GM23338 (cell line): ENCODE measurements around the gene ZBTB3. TPM values are rescaled to one million over a fixed set of nuclear protein-coding genes. Genes with fewer than 3 reads are reported as not detected.

Source experiments
- ATAC-seq: fragments of 200-7000 bp; cut with Tn5 transposase; 3 replicates; pipeline ENCODE4 v1.9.1; 2020
- DNase-seq: peaks from one replicate; pipeline ENCODE4 v3.0.0-alpha.2; 2015; ENCODE audit warnings: low spot score
- H2AFZ ChIP-seq: fragments of 200-600 bp; sonication (generic); 2 replicates; pipeline ENCODE4 v1.8.0; 2016; ENCODE audit warnings: antibody characterized with exemption, mild to moderate bottlenecking, moderate library complexity
- H3F3A ChIP-seq: fragments of 200-600 bp; sonication (generic); replicated peaks from 2 replicates; pipeline ENCODE4 v1.8.0; 2017; ENCODE audit warnings: antibody characterized with exemption, mixed run types, low read depth
- H3K27ac ChIP-seq: fragments of 200-600 bp; sonication (generic); 2 replicates; pipeline ENCODE4 v1.6.1; 2016; ENCODE audit warnings: low read depth
- H3K27me3 ChIP-seq: fragments of 200-600 bp; sonication (generic); 2 replicates; pipeline ENCODE4 v1.8.0; 2016; ENCODE audit warnings: mild to moderate bottlenecking, mixed run types, moderate library complexity; ENCODE audit not compliant: insufficient read depth
- H3K36me3 ChIP-seq: fragments of 200-600 bp; sonication (generic); 2 replicates; pipeline ENCODE4 v1.8.0; 2016; ENCODE audit warnings: mild to moderate bottlenecking; ENCODE audit not compliant: insufficient read depth
- H3K4me1 ChIP-seq: fragments of 200-600 bp; sonication (generic); 2 replicates; pipeline ENCODE4 v1.8.0; 2016; ENCODE audit warnings: mild to moderate bottlenecking, moderate library complexity; ENCODE audit not compliant: insufficient read depth
- H3K4me2 ChIP-seq: fragments of 200-600 bp; sonication (generic); 2 replicates; pipeline ENCODE4 v1.7.1; 2017; ENCODE audit warnings: mixed run types
- H3K4me3 ChIP-seq: fragments of 200-600 bp; sonication (generic); 2 replicates; pipeline ENCODE4 v1.6.1; 2016; ENCODE audit warnings: mixed run types
- H3K79me2 ChIP-seq: fragments of 200-600 bp; sonication (generic); replicated peaks from 2 replicates; pipeline ENCODE4 v1.8.0; 2017; ENCODE audit warnings: mild to moderate bottlenecking; ENCODE audit not compliant: insufficient read depth
- H3K9me2 ChIP-seq: fragments of 200-600 bp; sonication (generic); 2 replicates; pipeline ENCODE4 v1.8.0; 2017; ENCODE audit not compliant: insufficient read depth
- H4K20me1 ChIP-seq: fragments of 200-600 bp; sonication (generic); replicated peaks from 2 replicates; pipeline ENCODE4 v1.8.0; 2017; ENCODE audit warnings: mild to moderate bottlenecking; ENCODE audit not compliant: insufficient read depth
- H3K27ac Mint-ChIP-seq: 2 replicates; pipeline ENCODE4 v1.8.0; 2020; ENCODE audit warnings: inconsistent platforms, mild to moderate bottlenecking, moderate library complexity, mixed read lengths
- H3K27me3 Mint-ChIP-seq: 3 replicates; pipeline ENCODE4 v1.8.0; 2022; ENCODE audit warnings: low read depth, mild to moderate bottlenecking, moderate library complexity, mixed read lengths, inconsistent platforms; ENCODE audit not compliant: insufficient read depth, poor library complexity
- H3K36me3 Mint-ChIP-seq: 3 replicates; pipeline ENCODE4 v1.8.0; 2021; ENCODE audit warnings: low read depth, mild to moderate bottlenecking, inconsistent platforms, moderate library complexity, mixed read lengths
- H3K4me1 Mint-ChIP-seq: 3 replicates; pipeline ENCODE4 v1.8.0; 2020; ENCODE audit warnings: mild to moderate bottlenecking, inconsistent platforms, mixed read lengths
- H3K4me3 Mint-ChIP-seq: 3 replicates; pipeline ENCODE4 v1.8.0; 2021; ENCODE audit warnings: moderate library complexity, mild to moderate bottlenecking, inconsistent platforms, mixed read lengths
- H3K9me3 Mint-ChIP-seq: 3 replicates; pipeline ENCODE4 v1.8.0; 2020; ENCODE audit warnings: moderate library complexity, mild to moderate bottlenecking, inconsistent platforms, mixed read lengths
- CREB1 ChIP-seq: fragments of 250-450 bp; sonication (Bioruptor Pico); IDR thresholded peaks from 2 replicates; pipeline ENCODE4 v1.5.0; 2020; ENCODE audit warnings: low read depth, mild to moderate bottlenecking, moderate library complexity
- CTCF ChIP-seq, 2 experiments: fragments of 200-600 bp in 1 of 2; sonication (generic) in 1 of 2; conservative IDR thresholded peaks; 2 replicates each; pipeline versions ENCODE4 v1.5.1 to v1.6.1; 2016 to 2017; ENCODE audit warnings: antibody characterized with exemption in 2 of 2, low read depth in 2 of 2, mild to moderate bottlenecking in 2 of 2, moderate library complexity in 1 of 2
- ETS1 ChIP-seq: IDR thresholded peaks from 2 replicates; pipeline ENCODE4 v1.6.1; 2016; ENCODE audit warnings: antibody characterized with exemption
- EZH2 ChIP-seq: fragments of 200-600 bp; sonication (generic); IDR thresholded peaks from one replicate; pipeline ENCODE4 v1.8.0; 2017; ENCODE audit warnings: antibody characterized with exemption, mild to moderate bottlenecking, low read depth; ENCODE audit not compliant: unreplicated experiment
- EZH2phosphoT487 ChIP-seq: fragments of 200-600 bp; sonication (generic); IDR thresholded peaks from one replicate; pipeline ENCODE4 v1.8.1; 2018; ENCODE audit warnings: antibody characterized with exemption; ENCODE audit not compliant: unreplicated experiment
- JUNB ChIP-seq: IDR thresholded peaks from one replicate; pipeline ENCODE4 v1.6.1; 2016; ENCODE audit warnings: antibody characterized with exemption; ENCODE audit not compliant: unreplicated experiment
- NANOG ChIP-seq: IDR thresholded peaks from 2 replicates; pipeline ENCODE4 v1.6.1; 2016; ENCODE audit warnings: antibody characterized with exemption, borderline replicate concordance
- POLR2AphosphoS5 ChIP-seq: IDR thresholded peaks from 2 replicates; pipeline ENCODE4 v1.6.1; 2016; ENCODE audit warnings: antibody characterized with exemption, low read depth
- REST ChIP-seq: IDR thresholded peaks from one replicate; pipeline ENCODE4 v1.6.1; 2018; ENCODE audit warnings: antibody characterized with exemption; ENCODE audit not compliant: unreplicated experiment
- STAT1 ChIP-seq: IDR thresholded peaks from one replicate; pipeline ENCODE4 v1.6.1; 2016; ENCODE audit warnings: antibody characterized with exemption; ENCODE audit not compliant: unreplicated experiment
- ZNF114 ChIP-seq: fragments of 250-450 bp; sonication (Bioruptor Pico); IDR thresholded peaks from 2 replicates; pipeline ENCODE4 v1.5.0; 2020; ENCODE audit warnings: mild to moderate bottlenecking, moderate library complexity
- ZNF331 ChIP-seq: fragments of 250-450 bp; sonication (Bioruptor Pico); IDR thresholded peaks from 2 replicates; pipeline ENCODE4 v1.5.0; 2020; ENCODE audit warnings: low read depth, mild to moderate bottlenecking, moderate library complexity
- ZNF462 ChIP-seq: fragments of 250-450 bp; sonication (Bioruptor Pico); IDR thresholded peaks from 2 replicates; pipeline ENCODE4 v1.5.0; 2020; ENCODE audit warnings: mild to moderate bottlenecking, moderate library complexity
- polyA plus RNA-seq: library from polyadenylated mRNA; unstranded; fragments of >200 nt; fragmentation: Nextera tagmentation; extraction: Ambion mirVana; gene quantifications from 2 replicates; pipeline ENCODE4 v1.2.1, GENCODE V29; 2016
- total RNA-seq: library from RNA; depleted of rRNA; stranded (reverse); fragments of >200 nt; shearing (Covaris generic); gene quantifications from 2 replicates; pipeline ENCODE4 v1.2.3, GENCODE V29; 2014

The ZBTB3 gene
- total and polyA plus RNA-seq, 2 experiments from 2014 or later, result 47.8 to 82.6 TPM

- peaks cover 26% of the 10 kb centered on the region for H3K4me1 Mint-ChIP-seq
- ATAC-seq (peak; percentile 6), DNase-seq (peak; percentile 46)
- Histone ChIP-seq H3K79me2 (peaks cover 40% of the 10 kb centered on the region), H3K27ac (peak overlapping the region; percentile 85), H3K27me3 (no peaks in the 10 kb centered on the region), H3K4me1 (peaks cover 11% of the 10 kb centered on the region; the same call in 1 of the 2 replicates), H3F3A (peaks cover 64% of the 10 kb centered on the region), H3K36me3 (peaks cover 48% of the 10 kb centered on the region), H2AFZ (no peak overlapping the region), H3K4me2 (peak overlapping the region; percentile 97), H3K9me2 (no peaks in the 10 kb centered on the region), H4K20me1 (peaks cover 3% of the 10 kb centered on the region), H3K4me3 (peak overlapping the region; percentile 98)
- no peak for TF ChIP-seq CREB1 (CRISPR knock-in tag)
- TF ChIP-seq CTCF (conservative IDR thresholded peaks at IDR 0.05; ENCODE audit: low read depth in 2 of 2), result no peak
- no peak for TF ChIP-seq ZNF462
- TF ChIP-seq NANOG, result no peak
- no peak for TF ChIP-seq REST
- no peak for TF ChIP-seq ZNF114 (CRISPR knock-in tag)
- no peak for TF ChIP-seq JUNB
- TF ChIP-seq STAT1, result no peak
- no peak for TF ChIP-seq ZNF331
- no peak for TF ChIP-seq POLR2AphosphoS5
- TF ChIP-seq EZH2phosphoT487, result no peak
- no peak for TF ChIP-seq EZH2
- no peak for TF ChIP-seq ETS1
- H3K9me3 Mint-ChIP-seq, result no peaks in the 10 kb centered on the region; the same call in 2 of the 3 replicates
- peaks cover 21% of the 10 kb centered on the region for H3K27me3 Mint-ChIP-seq
- peaks cover 83% of the 10 kb centered on the region for H3K36me3 Mint-ChIP-seq
- peak overlapping the region; percentile 94 for H3K4me3 Mint-ChIP-seq
- peak overlapping the region; percentile 87 for H3K27ac Mint-ChIP-seq
These were observed 38.2 kb upstream of the ZBTB3 start for GRCh38 chr11:62792202-62792575.
